Measurements from ENCODE around the gene TMA7. TPM values are rescaled to one million over a fixed set of nuclear protein-coding genes. Genes with fewer than 3 reads are reported as not detected.

Gene TMA7
- total and polyA plus RNA-seq, 2 of the 13 experiments (the other 11 are each of a cell fraction or from before 2014, with no cell fraction given), result 100 to 486 TPM

DNA sequence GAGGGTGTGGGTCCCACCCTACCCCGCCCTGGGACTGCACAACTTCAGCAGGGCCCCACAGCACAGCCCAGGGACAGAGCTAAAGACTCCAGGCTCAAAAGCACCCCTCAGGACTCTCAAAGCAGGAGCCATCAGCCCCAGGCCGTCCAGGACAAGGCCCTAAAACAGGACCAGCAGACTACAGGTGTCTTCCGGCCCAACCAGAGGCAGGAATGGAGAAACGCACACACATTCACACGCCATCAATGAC is 32.5 kb downstream of the TMA7 start (continued):
- no peak for TF ChIP-seq MEIS2 (CRISPR knock-in tag; IDR thresholded peaks at IDR 0.05)

GRCh38 chr3:48472923-48473616 is 33.0 kb downstream of the TMA7 start:
- Histone ChIP-seq H4K20me1 (ENCODE audit: insufficient read depth, low read length) (no peaks in the 10 kb centered on the region), H3K4me2 (ENCODE audit: low read depth, low read length) (peak overlapping the region; percentile 95), H3K4me3 (replicated peaks in 1 of 3; ENCODE audit: insufficient read depth in 1 of 3, low read depth in 2 of 3, low read length in 3 of 3) (peak overlapping the region; percentile 61 to 83 (median 65)), H2AFZ (ENCODE audit: low read length) (no peak overlapping the region), H3K27ac (ENCODE audit: extremely low read length, insufficient read depth, low read length) (peak overlapping the region; percentile 89), H3K36me3 (replicated peaks in 1 of 2; ENCODE audit: control insufficient read depth in 1 of 2, insufficient read depth in 2 of 2, low read length in 2 of 2) (peaks cover 2 to 10% of the 10 kb centered on the region in 2 experiments; a peak in 1 of 5 replicates), H3K27me3 (ENCODE audit: control insufficient read depth in 1 of 2, insufficient read depth in 2 of 2, low read length in 2 of 2) (no peaks in the 10 kb centered on the region; a peak in 1 of 5 replicates), H3K9me3 (ENCODE audit: low read length) (no peaks in the 10 kb centered on the region), H3K79me2 (ENCODE audit: insufficient read depth, low read length) (peaks cover 4% of the 10 kb centered on the region), H3K4me1 (ENCODE audit: insufficient read depth, low read length) (peaks cover 58% of the 10 kb centered on the region), H3K9ac (ENCODE audit: insufficient read depth, low read depth, low read length) (peak overlapping the region; percentile 80)
- FAIRE-seq (peak; percentile 97), DNase-seq (ENCODE audit: low spot score) (peak; percentile 96), ATAC-seq (peak; percentile 90)
- intact Hi-C loops (cut with micrococcal nuclease; ENCODE audit: unreplicated experiment), result loop anchor here (2.0 kb wide), 2 partner anchors 34 to 84 kb away; partner anchors contain the start of gene PFKFB4
- ChIA-PET CTCF (ENCODE audit: low intra/inter-chr PET ratio, low total read pairs) (no interaction called here), POLR2A (interaction anchor here (0.8 to 3.2 kb wide), 43 partner anchors 8 to 661 kb away, joined by 3 to 41 read pairs (median 7); partner anchors contain the start of genes ATRIP, CCDC51, CDC25A and CELSR3)
- TSS peak; percentile 80 for BruUV-seq (replicated peaks)
- 1% methylated on average over 15 of the region's 17 CpGs for WGBS (ENCODE audit: low lambda C conversion rate)
- in situ Hi-C loops (cut with HindIII; ENCODE audit: extremely low pct_ligation_motif_present, low pct_unique_long_range_greater_than_20kb), result no loop called here
- TF ChIP-seq ZNF768 (CRISPR knock-in tag; IDR thresholded peaks at IDR 0.05) (peak; percentile 21; the same call in 1 of the 2 replicates), SOX13 (IDR thresholded peaks at IDR 0.05) (no peak), SOX13 (CRISPR knock-in tag; conservative IDR thresholded peaks at IDR 0.05 in 1 of 2, IDR thresholded peaks at IDR 0.05 in 1 of 2) (peak in 1 of 2 experiments; percentile 51; a peak in 1 of 4 replicates), FOXA1 (IDR thresholded peaks at IDR 0.05) (no peak), FOXA1 (CRISPR knock-in tag; IDR thresholded peaks at IDR 0.05) (0 out of 2 replicates have a peak, but pooled peaks have one; percentile 39), ZNF121 (CRISPR knock-in tag; IDR thresholded peaks at IDR 0.05) (peak; percentile 74; the same call in 1 of the 2 replicates), KAT8 (CRISPR knock-in tag; IDR thresholded peaks at IDR 0.05) (peak; percentile 68; the same call in 1 of the 2 replicates), ZC3H4 (CRISPR knock-in tag; IDR thresholded peaks at IDR 0.05; ENCODE audit: borderline replicate concordance) (0 out of 2 replicates have a peak, but pooled peaks have one; percentile 63), SMARCC2 (IDR thresholded peaks at IDR 0.05) (no peak), KDM3A (CRISPR knock-in tag; IDR thresholded peaks at IDR 0.05; ENCODE audit: low read depth) (peak; percentile 68; the same call in 1 of the 2 replicates), HOXA9 (CRISPR knock-in tag; IDR thresholded peaks at IDR 0.05; ENCODE audit: borderline replicate concordance) (no peak), STAT5B (CRISPR knock-in tag; IDR thresholded peaks at IDR 0.05) (0 out of 2 replicates have a peak, but pooled peaks have one; percentile 17), ZNF230 (CRISPR knock-in tag; IDR thresholded peaks at IDR 0.05) (0 out of 2 replicates have a peak, but pooled peaks have one; percentile 12), ZNF460 (CRISPR knock-in tag; IDR thresholded peaks at IDR 0.05; ENCODE audit: borderline replicate concordance) (no peak), ZSCAN21 (CRISPR knock-in tag; IDR thresholded peaks at IDR 0.05; ENCODE audit: borderline replicate concordance) (peak; percentile 52; the same call in 1 of the 2 replicates), CEBPG (CRISPR knock-in tag; IDR thresholded peaks at IDR 0.05) (peak; percentile 40; the same call in 1 of the 2 replicates), ZNF430 (CRISPR knock-in tag; IDR thresholded peaks at IDR 0.05) (0 out of 2 replicates have a peak, but pooled peaks have one; percentile 68), HNRNPK (IDR thresholded peaks at IDR 0.05; ENCODE audit: low read depth, low read length, poor library complexity, severe bottlenecking) (no peak), RBAK (CRISPR knock-in tag; IDR thresholded peaks at IDR 0.05) (no peak)
- TF ChIP-seq, protein P1, sequence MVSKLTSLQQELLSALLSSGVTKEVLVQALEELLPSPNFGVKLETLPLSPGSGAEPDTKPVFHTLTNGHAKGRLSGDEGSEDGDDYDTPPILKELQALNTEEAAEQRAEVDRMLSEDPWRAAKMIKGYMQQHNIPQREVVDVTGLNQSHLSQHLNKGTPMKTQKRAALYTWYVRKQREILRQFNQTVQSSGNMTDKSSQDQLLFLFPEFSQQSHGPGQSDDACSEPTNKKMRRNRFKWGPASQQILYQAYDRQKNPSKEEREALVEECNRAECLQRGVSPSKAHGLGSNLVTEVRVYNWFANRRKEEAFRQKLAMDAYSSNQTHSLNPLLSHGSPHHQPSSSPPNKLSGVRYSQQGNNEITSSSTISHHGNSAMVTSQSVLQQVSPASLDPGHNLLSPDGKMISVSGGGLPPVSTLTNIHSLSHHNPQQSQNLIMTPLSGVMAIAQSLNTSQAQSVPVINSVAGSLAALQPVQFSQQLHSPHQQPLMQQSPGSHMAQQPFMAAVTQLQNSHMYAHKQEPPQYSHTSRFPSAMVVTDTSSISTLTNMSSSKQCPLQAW (CRISPR knock-in tag; IDR thresholded peaks at IDR 0.05), result 0 out of 2 replicates have a peak, but pooled peaks have one; percentile 55
- TF ChIP-seq, protein P2, sequence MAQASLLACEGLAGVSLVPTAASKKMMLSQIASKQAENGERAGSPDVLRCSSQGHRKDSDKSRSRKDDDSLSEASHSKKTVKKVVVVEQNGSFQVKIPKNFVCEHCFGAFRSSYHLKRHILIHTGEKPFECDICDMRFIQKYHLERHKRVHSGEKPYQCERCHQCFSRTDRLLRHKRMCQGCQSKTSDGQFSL (CRISPR knock-in tag; IDR thresholded peaks at IDR 0.05), result peak; percentile 86; the same call in 1 of the 2 replicates
